H9 (cell line): ENCODE data around the gene IFIH1. TPM values are rescaled to one million over a fixed set of nuclear protein-coding genes. Genes with fewer than 3 reads are reported as not detected.

Experiments used
- DNase-seq: peaks from one replicate; pipeline ENCODE4 v3.0.0-alpha.2; 2017
- H2AFZ ChIP-seq: one replicate; pipeline ENCODE4 v1.6.1; 2013; ENCODE audit warnings: mild to moderate bottlenecking, low read length, control low read depth, moderate library complexity
- H2AK5ac ChIP-seq: 2 replicates; pipeline ENCODE4 v1.6.1; 2013; ENCODE audit warnings: low read length, control low read depth, mixed read lengths; ENCODE audit not compliant: insufficient read length
- H2BK120ac ChIP-seq: one replicate; pipeline ENCODE4 v1.6.1; 2013; ENCODE audit warnings: low read depth, mild to moderate bottlenecking, low read length, control low read depth, inconsistent platforms; ENCODE audit not compliant: poor library complexity, severe bottlenecking
- H2BK12ac ChIP-seq: 2 replicates; pipeline ENCODE4 v1.6.1; 2013; ENCODE audit warnings: low read length, control low read depth, mixed read lengths, low read depth; ENCODE audit not compliant: insufficient read length
- H2BK15ac ChIP-seq: 2 replicates; pipeline ENCODE4 v1.6.1; 2013; ENCODE audit warnings: low read depth, low read length, control low read depth
- H2BK20ac ChIP-seq: one replicate; pipeline ENCODE4 v1.6.1; 2013; ENCODE audit warnings: low read depth, mild to moderate bottlenecking, low read length, control low read depth, inconsistent platforms; ENCODE audit not compliant: poor library complexity, severe bottlenecking
- H2BK5ac ChIP-seq: 2 replicates; pipeline ENCODE4 v1.6.1; 2013; ENCODE audit warnings: low read length, control low read depth, mixed read lengths; ENCODE audit not compliant: insufficient read length
- H3K14ac ChIP-seq: 2 replicates; pipeline ENCODE4 v1.6.1; 2013; ENCODE audit warnings: low read length, control low read depth; ENCODE audit not compliant: insufficient read depth
- H3K18ac ChIP-seq: 2 replicates; pipeline ENCODE4 v1.6.1; 2013; ENCODE audit warnings: low read depth, mild to moderate bottlenecking, mixed read lengths, low read length, control low read depth; ENCODE audit not compliant: insufficient read length
- H3K23ac ChIP-seq: 2 replicates; pipeline ENCODE4 v1.6.1; 2013; ENCODE audit warnings: low read length, control low read depth, mixed read lengths, low read depth; ENCODE audit not compliant: insufficient read length
- H3K23me2 ChIP-seq: 2 replicates; pipeline ENCODE4 v1.6.1; 2013; ENCODE audit warnings: low read depth, mild to moderate bottlenecking, mixed read lengths, low read length, control low read depth; ENCODE audit not compliant: insufficient read length, poor library complexity, severe bottlenecking
- H3K27ac ChIP-seq: 2 replicates; pipeline ENCODE4 v1.5.1; 2013; ENCODE audit warnings: low read length, control low read depth, mixed read lengths, low read depth; ENCODE audit not compliant: insufficient read length
- H3K27me3 ChIP-seq: 2 replicates; pipeline ENCODE4 v1.6.1; 2013; ENCODE audit warnings: low read length, control low read depth, inconsistent platforms; ENCODE audit not compliant: insufficient read depth
- H3K4ac ChIP-seq: 2 replicates; pipeline ENCODE4 v1.6.1; 2013; ENCODE audit warnings: low read depth, mild to moderate bottlenecking, control low read depth, inconsistent platforms, low read length, moderate library complexity
- H3K4me1 ChIP-seq: 2 replicates; pipeline ENCODE4 v1.6.1; 2013; ENCODE audit warnings: low read length, control low read depth, inconsistent platforms; ENCODE audit not compliant: insufficient read depth
- H3K4me2 ChIP-seq: 2 replicates; pipeline ENCODE4 v1.6.1; 2013; ENCODE audit warnings: low read length, control low read depth, mixed read lengths; ENCODE audit not compliant: insufficient read length, insufficient read depth
- H3K56ac ChIP-seq: 2 replicates; pipeline ENCODE4 v1.6.1; 2013; ENCODE audit warnings: low read depth, mild to moderate bottlenecking, mixed read lengths, low read length, control low read depth; ENCODE audit not compliant: insufficient read length
- H3K79me1 ChIP-seq: 2 replicates; pipeline ENCODE4 v1.6.1; 2013; ENCODE audit warnings: low read depth, mild to moderate bottlenecking, moderate library complexity, low read length, control low read depth, inconsistent platforms; ENCODE audit not compliant: insufficient read depth, poor library complexity, severe bottlenecking
- H3K79me2 ChIP-seq: 2 replicates; pipeline ENCODE4 v1.6.1; 2013; ENCODE audit warnings: low read length, control low read depth, inconsistent platforms; ENCODE audit not compliant: insufficient read depth
- H3K9ac ChIP-seq: 2 replicates; pipeline ENCODE4 v1.6.1; 2013; ENCODE audit warnings: low read length, control low read depth, mixed read lengths; ENCODE audit not compliant: insufficient read length; ENCODE audit errors: extremely low read depth
- H3K9me3 ChIP-seq: one replicate; pipeline ENCODE4 v1.6.1; 2013; ENCODE audit warnings: low read depth, low read length, inconsistent platforms; ENCODE audit not compliant: control insufficient read depth
- H3T11ph ChIP-seq: one replicate; pipeline ENCODE4 v1.6.1; 2013; ENCODE audit warnings: mild to moderate bottlenecking, low read length, control low read depth, inconsistent platforms
- H4K20me1 ChIP-seq: one replicate; pipeline ENCODE4 v1.6.1; 2013; ENCODE audit not compliant: control insufficient read depth, insufficient read length, insufficient read depth
- H4K5ac ChIP-seq: 2 replicates; pipeline ENCODE4 v1.6.1; 2013; ENCODE audit warnings: low read depth, mild to moderate bottlenecking, mixed read lengths, low read length, control low read depth; ENCODE audit not compliant: insufficient read length
- H4K8ac ChIP-seq: replicated peaks from 2 replicates; pipeline ENCODE4 v1.6.1; 2013; ENCODE audit warnings: low read length, control low read depth, mixed read lengths, low read depth; ENCODE audit not compliant: insufficient read length
- H4K91ac ChIP-seq: 2 replicates; pipeline ENCODE4 v1.6.1; 2013; ENCODE audit warnings: low read depth, mild to moderate bottlenecking, moderate library complexity, mixed read lengths, low read length, control low read depth; ENCODE audit not compliant: insufficient read length
- H3K27ac Mint-ChIP-seq, 3 experiments: 2 replicates in 2 of 3; 3 replicates in 1 of 3; pipeline ENCODE4 v1.8.0; 2020 to 2021; ENCODE audit warnings: mixed read lengths in 3 of 3, mild to moderate bottlenecking in 1 of 3, moderate library complexity in 1 of 3
- H3K27me3 Mint-ChIP-seq: 2 replicates; pipeline ENCODE4 v1.8.0; 2021; ENCODE audit warnings: low read depth, mild to moderate bottlenecking, moderate library complexity, mixed read lengths
- H3K36me3 Mint-ChIP-seq, 3 experiments: 2 replicates in 2 of 3; 3 replicates in 1 of 3; pipeline ENCODE4 v1.8.0; 2020 to 2021; ENCODE audit warnings: low read depth in 3 of 3, mixed read lengths in 3 of 3; ENCODE audit not compliant: insufficient read depth in 1 of 3
- H3K4me1 Mint-ChIP-seq, 2 experiments: 2 replicates each; pipeline ENCODE4 v1.8.0; 2020; ENCODE audit warnings: mixed read lengths in 2 of 2
- H3K4me3 Mint-ChIP-seq, 2 experiments: 2 replicates in 1 of 2; 3 replicates in 1 of 2; pipeline ENCODE4 v1.8.0; 2020 to 2021; ENCODE audit warnings: mild to moderate bottlenecking in 2 of 2, mixed read lengths in 2 of 2, moderate library complexity in 1 of 2
- H3K9me3 Mint-ChIP-seq, 2 experiments: 2 replicates in 1 of 2; 3 replicates in 1 of 2; pipeline ENCODE4 v1.8.0; 2020; ENCODE audit warnings: mild to moderate bottlenecking in 2 of 2, mixed read lengths in 2 of 2, moderate library complexity in 1 of 2
- CTCF ChIP-seq: fragments of 200-600 bp; sonication (generic); conservative IDR thresholded peaks from 3 replicates; pipeline ENCODE4 v1.8.0; 2021; ENCODE audit warnings: antibody characterized with exemption, mild to moderate bottlenecking
- WGBS: extraction: QIAGEN DNeasy Blood & Tissue Kit; methylation state at CpG from one replicate; pipeline ENCODE4 v1.1.7; 2013; ENCODE audit warnings: missing lambda C conversion rate, low lambda C conversion rate, mixed read lengths; ENCODE audit not compliant: insufficient read length; ENCODE audit errors: extremely low coverage; 5-methylcytosine and 5-hydroxymethylcytosine counted together
- total RNA-seq: library from RNA; stranded (reverse); gene quantifications from 2 replicates; pipeline ENCODE4 v1.2.1, GENCODE V29; 2021

IFIH1 gene
- total RNA-seq, 1 experiment from 2014 or later = 0.81 TPM

- H3K27ac Mint-ChIP-seq = no peak overlapping the region
- H3K9ac ChIP-seq = no peak overlapping the region
Measured at GRCh38 chr2:162241571-162241970, 76.9 kb downstream of the IFIH1 start.

More at GRCh38 chr2:162241571-162241970, 76.9 kb downstream of the IFIH1 start:
- TF ChIP-seq CTCF = no peak
- no peak for DNase-seq
- H4K5ac ChIP-seq = no peak overlapping the region
- H3K9me3 Mint-ChIP-seq = no peaks in the 10 kb centered on the region; a peak in 1 of 5 replicates
- no peak overlapping the region for H3K23ac ChIP-seq
- no peaks in the 10 kb centered on the region for H3K27me3 ChIP-seq
- no peak overlapping the region for H3T11ph ChIP-seq
- no peaks in the 10 kb centered on the region for H3K79me1 ChIP-seq
- H3K4me1 Mint-ChIP-seq = peaks cover 0 to 3% of the 10 kb centered on the region in 2 experiments; a peak in 1 of 4 replicates
- no peak overlapping the region for H2BK120ac ChIP-seq
- H2AK5ac ChIP-seq = no peak overlapping the region
- H4K20me1 ChIP-seq = no peaks in the 10 kb centered on the region
- no peak overlapping the region for H2AFZ ChIP-seq
- H2BK15ac ChIP-seq = no peak overlapping the region
- no peak overlapping the region for H3K27ac ChIP-seq
- no peak overlapping the region for H2BK12ac ChIP-seq
- H3K4ac ChIP-seq = no peak overlapping the region
- no peaks in the 10 kb centered on the region for H3K36me3 Mint-ChIP-seq
- no peak overlapping the region for H2BK20ac ChIP-seq
- no peaks in the 10 kb centered on the region for H3K79me2 ChIP-seq
- no peak overlapping the region for H3K4me3 Mint-ChIP-seq
- no peaks in the 10 kb centered on the region for H3K23me2 ChIP-seq
- no peak overlapping the region for H3K14ac ChIP-seq
- H3K56ac ChIP-seq = no peak overlapping the region
- no peak overlapping the region for H4K91ac ChIP-seq
- no peaks in the 10 kb centered on the region for H3K27me3 Mint-ChIP-seq
- WGBS = no CpG with 5 or more reads among the region's 1 CpG
- H4K8ac ChIP-seq = no peak overlapping the region
- H3K18ac ChIP-seq = no peak overlapping the region
- H2BK5ac ChIP-seq = no peak overlapping the region
- no peak overlapping the region for H3K4me2 ChIP-seq
- H3K9me3 ChIP-seq = no peaks in the 10 kb centered on the region
- no peaks in the 10 kb centered on the region for H3K4me1 ChIP-seq
